ENCODE results near the gene KIFAP3.
"Not testable (repeated sequence)": the region's sequence is repeated elsewhere in the genome, so short reads cannot be mapped to it uniquely, and the experiment has no call there.

The KIFAP3 gene

DNA sequence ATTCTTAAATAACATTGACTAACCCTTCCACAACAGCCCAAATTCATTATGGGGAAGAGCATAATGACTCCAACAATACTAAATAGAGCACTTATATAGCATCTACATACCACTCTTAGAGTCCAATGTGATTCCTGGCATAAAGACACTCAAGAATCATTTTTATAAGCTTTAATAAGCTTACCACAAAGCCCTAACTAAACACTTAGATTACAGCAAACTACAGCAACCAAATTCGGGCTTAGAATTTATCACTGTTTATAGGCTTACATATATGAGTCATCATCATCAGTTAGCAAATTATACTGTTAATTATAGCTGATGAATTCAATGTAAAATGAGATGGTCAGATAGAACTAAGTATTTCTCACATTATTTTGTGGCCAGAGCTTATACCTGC, 188.1 kb downstream of the KIFAP3 start:
- no peak for DNase-seq

DNA sequence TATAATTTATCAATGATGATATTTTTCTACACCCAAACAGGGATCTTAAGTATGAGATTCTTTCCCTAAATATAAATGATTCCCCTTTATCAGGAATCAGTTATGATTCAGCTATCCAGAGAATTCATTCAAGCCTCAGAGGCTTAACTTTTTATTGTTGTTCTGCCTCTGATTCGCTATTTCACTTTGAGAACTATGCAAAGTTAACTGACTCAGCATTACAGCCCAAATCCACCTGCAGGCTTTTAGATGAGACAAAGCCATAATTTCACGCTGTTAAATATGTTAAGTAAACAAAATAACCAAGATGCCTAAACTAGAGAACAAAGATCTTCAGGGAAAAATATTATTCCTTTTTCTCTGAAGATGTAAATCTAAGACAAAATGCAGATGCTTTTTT, 189.3 kb downstream of the KIFAP3 start:
- no peak for DNase-seq

DNA sequence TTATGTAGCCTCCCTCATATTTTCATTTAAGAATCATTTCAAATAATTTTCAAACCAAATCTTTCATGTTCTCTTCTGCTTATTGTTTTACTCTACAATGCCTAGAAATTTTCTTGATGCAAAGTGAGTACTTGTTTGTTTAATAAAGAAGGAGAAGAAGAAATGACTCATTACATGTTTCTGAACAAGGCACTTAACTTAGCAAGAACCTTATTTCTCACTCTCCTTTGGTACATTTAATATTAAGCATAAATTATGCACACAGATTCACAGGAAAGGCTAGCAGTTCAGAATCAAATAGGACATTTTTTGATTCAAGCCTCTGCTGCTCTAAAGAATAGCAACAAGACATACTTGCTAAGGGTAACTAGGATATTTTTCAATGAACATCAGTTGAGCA, 189.9 kb downstream of the KIFAP3 start:
- DNase-seq, result no peak

DNA sequence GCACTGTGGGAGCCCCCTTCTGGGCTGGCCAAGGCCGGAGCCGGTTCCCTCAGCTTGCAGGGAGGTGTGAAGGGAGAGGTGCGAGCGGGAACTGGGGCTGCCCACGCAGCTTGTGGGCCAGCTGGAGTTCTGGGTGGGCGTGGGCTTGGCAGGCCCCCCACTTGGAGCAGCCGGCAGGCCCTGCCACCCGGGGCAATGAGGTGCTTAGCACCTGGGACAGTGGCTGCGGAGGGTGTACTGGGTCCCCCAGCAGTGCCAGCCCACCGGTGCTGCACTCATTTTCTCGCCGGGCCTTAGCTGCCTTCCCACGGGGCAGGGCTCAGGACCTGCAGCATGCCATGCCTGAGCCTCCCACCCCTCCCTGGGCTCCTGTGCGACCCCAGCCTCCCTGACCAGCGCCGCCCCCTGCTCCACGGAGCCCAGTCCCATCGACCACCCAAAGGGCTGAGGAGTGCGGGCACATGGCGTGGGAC, 192.4 kb downstream of the KIFAP3 start:
- DNase-seq, result no peak

DNA sequence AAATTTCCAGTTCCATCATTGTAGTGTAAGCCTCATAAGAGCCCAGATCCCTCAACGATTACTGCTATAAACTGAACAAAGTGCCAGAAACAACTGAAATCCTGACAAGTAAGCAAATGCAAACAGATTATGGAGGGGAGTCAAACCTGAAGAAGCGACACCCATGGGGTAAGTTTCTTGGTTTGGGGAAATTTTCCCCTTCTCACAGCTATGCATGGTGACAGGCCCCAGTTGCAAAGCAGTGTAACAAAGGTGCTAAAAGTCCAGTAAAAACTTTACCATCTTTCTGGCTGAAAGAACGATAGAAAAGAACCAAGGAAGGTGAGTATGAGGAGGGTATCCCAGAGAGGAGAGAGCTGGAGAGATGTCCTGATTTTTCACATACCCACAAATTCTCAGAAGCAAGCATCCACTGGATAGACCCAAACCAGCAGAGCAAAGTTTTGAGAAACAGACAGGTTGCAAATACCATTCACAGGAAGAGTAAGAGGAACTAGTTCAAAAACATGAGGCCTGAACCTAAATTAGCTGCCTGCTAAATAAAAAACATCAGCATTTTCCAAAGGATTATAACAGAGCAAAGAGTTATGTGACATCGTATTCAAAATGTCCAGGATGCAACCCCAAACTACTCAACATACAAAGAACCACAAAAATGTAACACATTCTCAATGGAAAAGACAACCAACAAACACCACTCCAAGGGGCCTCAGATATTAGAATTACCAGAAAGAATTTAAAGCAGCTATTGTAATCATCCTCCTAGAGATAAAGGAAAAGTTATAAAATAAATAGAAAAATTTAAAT, 195.3 kb downstream of the KIFAP3 start:
- DNase-seq, result no peak

DNA sequence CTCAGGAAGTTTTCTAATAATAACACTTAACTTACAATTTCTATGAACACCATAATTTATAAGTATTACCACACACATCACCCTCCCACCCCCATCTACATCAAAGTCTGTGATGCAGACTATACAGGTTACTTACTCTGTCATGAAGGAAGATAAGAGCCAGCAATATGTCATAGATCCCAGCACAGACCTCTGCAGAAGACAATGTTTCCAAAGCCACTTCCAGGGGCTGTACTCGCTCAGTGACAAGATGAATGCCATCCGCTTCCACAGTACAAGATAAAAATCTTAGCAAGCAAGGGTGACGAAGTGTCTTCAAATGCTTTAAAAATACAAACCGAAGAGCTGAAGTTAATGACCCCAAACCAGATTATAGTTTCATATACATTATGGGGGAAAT, 196.0 kb downstream of the KIFAP3 start:
- DNase-seq, result no peak

DNA sequence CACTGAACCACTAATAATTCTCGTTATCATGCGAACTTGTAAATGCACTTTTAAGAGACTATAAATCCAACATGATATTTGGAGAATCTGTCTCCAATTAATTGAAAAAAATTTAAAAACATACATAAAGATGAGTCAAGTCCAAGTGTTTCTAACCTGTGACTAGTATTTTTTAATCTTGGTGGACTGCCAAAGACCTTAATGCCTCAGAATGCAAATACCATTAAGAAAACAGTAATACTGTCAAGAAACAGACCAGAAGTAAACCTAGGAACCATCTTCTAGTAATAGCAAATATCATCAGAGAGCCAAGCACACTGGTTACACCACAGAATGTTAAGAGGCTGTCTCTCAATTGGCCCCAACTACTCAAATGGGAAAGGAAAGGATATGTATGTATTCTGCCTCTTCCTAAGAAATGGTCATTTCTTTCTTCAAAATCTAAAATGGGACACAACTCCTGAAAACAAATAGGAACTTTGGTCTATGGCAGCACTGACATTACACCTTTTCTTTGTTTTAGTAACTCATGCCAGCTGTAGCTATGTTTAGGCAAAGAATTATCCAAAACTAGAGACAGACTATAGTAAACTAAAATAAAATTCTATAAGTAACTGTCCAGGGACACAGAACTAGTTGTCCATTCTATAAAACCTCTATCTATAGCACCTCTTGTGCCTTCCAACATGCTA, 196.5 kb downstream of the KIFAP3 start:
- DNase-seq, result no peak

DNA sequence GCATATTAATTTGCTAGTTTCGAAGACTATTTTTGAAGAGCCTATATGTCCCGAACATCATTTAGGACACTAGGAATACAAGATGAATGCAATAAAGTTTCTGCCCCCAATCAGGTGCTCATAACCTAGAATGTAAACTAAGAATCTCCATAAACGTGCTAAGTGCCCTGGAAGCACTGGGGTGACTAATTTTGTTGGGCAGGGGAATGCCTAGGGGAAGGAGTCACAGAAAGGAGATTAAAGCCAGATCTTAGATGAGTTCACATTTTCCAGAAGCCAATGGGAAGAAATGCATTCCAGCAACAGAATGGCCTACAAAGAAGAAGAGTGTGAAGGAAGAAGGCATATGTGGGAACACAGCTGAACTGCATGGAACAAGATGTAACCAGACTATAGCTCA, 200.3 kb downstream of the KIFAP3 start:
- no peak for DNase-seq

DNA sequence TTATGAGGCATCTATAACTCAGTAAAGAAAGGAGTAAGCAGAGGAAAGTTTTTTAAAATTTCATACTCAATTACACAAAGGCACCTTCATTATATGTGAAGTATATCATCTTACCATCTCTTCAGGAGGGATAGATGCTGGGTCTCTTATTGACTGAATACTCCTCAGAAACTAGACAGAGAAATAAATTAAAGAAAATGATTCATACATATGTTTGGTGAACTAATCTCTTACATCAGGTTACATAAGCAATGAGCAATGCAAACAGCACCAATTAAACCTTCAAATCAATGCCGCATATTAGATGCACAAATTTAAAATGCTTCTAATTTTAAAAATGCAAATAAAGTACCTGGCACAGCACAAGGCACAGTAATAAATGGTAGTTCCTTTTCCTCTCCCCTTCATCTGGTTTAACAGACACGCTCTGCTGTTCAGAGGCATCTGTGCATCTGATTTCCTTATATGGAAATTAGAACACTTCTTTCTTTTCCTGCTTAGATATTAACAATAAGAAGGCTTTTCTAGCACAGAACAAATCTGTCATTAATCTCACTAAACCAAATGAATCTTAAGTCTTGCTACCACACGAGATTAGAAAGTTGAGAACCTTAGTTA, 200.8 kb downstream of the KIFAP3 start:
- DNase-seq, result no peak

DNA sequence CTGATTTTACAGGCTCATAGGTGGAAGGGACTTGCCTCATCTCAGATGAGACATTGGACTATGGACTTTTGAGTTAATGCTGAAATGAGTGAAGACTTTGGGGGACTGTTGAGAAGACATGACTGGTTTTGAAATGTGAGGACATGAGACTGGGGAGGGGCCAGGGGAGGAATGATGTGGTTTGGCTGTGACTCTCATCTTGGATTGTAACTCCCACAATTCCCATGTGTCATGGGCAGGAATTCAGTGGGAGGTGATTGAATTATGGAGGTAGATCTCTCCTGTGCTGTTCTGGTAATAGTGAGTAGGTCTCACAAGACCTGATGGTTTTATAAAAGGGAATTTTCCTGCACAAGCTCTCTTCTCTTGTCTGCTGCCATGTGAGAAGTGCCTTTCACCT, 201.6 kb downstream of the KIFAP3 start:
- no peak for DNase-seq

DNA sequence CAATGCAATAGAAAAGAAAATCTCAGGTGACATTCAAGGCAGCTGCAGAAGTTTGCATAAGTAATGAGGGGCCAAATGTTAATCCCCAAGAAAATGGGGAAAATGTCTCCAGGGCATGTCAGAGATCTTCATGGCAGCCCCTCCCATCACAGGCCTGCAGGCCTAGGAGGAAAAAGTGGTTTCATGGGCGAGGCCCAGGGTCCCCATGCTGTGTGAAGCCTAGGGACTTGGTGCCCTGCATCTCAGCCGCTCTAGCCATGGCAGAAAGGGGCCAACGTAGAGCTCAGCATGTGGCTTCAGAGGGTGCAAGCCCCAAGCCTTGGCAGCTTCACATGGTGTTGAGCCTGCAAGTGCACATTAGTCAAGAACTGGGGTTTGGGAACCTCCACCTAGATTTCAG, 202.5 kb downstream of the KIFAP3 start:
- DNase-seq, result not testable (repeated sequence)
